Measurements from ENCODE around the gene POLR1G.

GRCh38 chr19:45439190-45439568, 32.7 kb downstream of the POLR1G start:
- TF ChIP-seq, protein P1, sequence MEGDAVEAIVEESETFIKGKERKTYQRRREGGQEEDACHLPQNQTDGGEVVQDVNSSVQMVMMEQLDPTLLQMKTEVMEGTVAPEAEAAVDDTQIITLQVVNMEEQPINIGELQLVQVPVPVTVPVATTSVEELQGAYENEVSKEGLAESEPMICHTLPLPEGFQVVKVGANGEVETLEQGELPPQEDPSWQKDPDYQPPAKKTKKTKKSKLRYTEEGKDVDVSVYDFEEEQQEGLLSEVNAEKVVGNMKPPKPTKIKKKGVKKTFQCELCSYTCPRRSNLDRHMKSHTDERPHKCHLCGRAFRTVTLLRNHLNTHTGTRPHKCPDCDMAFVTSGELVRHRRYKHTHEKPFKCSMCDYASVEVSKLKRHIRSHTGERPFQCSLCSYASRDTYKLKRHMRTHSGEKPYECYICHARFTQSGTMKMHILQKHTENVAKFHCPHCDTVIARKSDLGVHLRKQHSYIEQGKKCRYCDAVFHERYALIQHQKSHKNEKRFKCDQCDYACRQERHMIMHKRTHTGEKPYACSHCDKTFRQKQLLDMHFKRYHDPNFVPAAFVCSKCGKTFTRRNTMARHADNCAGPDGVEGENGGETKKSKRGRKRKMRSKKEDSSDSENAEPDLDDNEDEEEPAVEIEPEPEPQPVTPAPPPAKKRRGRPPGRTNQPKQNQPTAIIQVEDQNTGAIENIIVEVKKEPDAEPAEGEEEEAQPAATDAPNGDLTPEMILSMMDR (IDR thresholded peaks at IDR 0.05) = no peak
- TF ChIP-seq POLR2A (IDR thresholded peaks at IDR 0.05) (no peak), EP300 (IDR thresholded peaks at IDR 0.05) (no peak)

Measured in stomach (tissue), 4 donors.